H1 (cell line): ENCODE data around the gene MC5R.

ENCODE experiments used
- GTF2F1 ChIP-seq: IDR thresholded peaks from 2 replicates; pipeline ENCODE4 v1.6.1; 2012; ENCODE audit warnings: low read depth, low read length, improper control_type of control experiment, borderline replicate concordance
- HDAC2 ChIP-seq, 2 experiments: fragments of 300-600 bp in 1 of 2; sonication (generic) in 1 of 2; IDR thresholded peaks; 2 replicates each; pipeline ENCODE4 v1.6.1; 2011 to 2012; ENCODE audit warnings: low read depth in 2 of 2, low read length in 2 of 2, mild to moderate bottlenecking in 2 of 2, moderate library complexity in 2 of 2, borderline replicate concordance in 1 of 2, inconsistent platforms in 1 of 2
- SP1 ChIP-seq: IDR thresholded peaks from 2 replicates; pipeline ENCODE4 v1.6.1; 2011; ENCODE audit warnings: low read depth, low read length

DNA sequence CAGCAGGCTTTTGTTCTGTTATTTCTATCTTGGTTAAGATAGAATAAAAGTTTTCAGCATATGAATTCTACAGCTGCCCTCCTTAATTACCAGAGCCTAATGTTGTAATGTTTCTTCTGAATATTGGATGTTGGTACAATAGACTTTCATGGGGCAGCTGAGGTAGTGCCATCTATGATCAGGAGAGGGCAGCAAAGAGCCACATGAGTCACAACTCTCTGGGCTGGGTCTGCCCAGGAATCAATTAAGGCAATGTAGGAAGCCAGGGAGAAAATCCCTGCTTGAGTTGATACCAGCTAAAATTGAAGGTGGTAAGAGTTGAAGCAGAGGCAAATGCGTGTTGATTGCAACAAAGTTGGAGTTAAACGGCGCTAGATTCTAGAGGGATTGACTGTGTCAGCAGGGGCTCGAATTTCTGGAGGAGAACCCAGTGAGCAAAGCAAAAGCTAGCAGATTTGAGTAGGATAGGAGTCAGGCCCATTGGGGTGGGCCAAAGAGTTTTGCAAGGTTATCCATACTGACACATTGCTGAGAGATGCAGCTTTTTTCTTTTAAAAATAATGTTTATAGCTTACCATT is 10.6 kb upstream of the MC5R start:
- no peak for TF ChIP-seq HDAC2 (IDR thresholded peaks at IDR 0.05; ENCODE audit: borderline replicate concordance in 1 of 2, low read depth in 2 of 2, low read length in 2 of 2)
- TF ChIP-seq SP1: no peak
- no peak for TF ChIP-seq GTF2F1
